ENCODE data around the gene ANKS6. TPM values are rescaled to one million over a fixed set of nuclear protein-coding genes. Genes with fewer than 3 reads are reported as not detected.

The ANKS6 gene
- total and polyA plus RNA-seq, 2 experiments from 2014 or later = 25.5 to 40.3 TPM

GRCh38 chr9:98767915-98768314 lies 28.4 kb downstream of the ANKS6 start:
- no peak overlapping the region for H3K27ac ChIP-seq
- no peaks in the 10 kb centered on the region for H3K4me1 ChIP-seq (ENCODE audit: low read depth)
- peaks cover 5% of the 10 kb centered on the region for H3K36me3 ChIP-seq
- H3K9me3 ChIP-seq (ENCODE audit: low read depth) = no peaks in the 10 kb centered on the region
- DNase-seq (ENCODE audit: low read depth in 1 of 2, low spot score in 1 of 2) = no peak
- no peak overlapping the region for H3K4me3 ChIP-seq
- TF ChIP-seq, protein P1, sequence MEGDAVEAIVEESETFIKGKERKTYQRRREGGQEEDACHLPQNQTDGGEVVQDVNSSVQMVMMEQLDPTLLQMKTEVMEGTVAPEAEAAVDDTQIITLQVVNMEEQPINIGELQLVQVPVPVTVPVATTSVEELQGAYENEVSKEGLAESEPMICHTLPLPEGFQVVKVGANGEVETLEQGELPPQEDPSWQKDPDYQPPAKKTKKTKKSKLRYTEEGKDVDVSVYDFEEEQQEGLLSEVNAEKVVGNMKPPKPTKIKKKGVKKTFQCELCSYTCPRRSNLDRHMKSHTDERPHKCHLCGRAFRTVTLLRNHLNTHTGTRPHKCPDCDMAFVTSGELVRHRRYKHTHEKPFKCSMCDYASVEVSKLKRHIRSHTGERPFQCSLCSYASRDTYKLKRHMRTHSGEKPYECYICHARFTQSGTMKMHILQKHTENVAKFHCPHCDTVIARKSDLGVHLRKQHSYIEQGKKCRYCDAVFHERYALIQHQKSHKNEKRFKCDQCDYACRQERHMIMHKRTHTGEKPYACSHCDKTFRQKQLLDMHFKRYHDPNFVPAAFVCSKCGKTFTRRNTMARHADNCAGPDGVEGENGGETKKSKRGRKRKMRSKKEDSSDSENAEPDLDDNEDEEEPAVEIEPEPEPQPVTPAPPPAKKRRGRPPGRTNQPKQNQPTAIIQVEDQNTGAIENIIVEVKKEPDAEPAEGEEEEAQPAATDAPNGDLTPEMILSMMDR (IDR thresholded peaks at IDR 0.05; ENCODE audit: low read depth, low read length) = no peak
- no peaks in the 10 kb centered on the region for H3K27me3 ChIP-seq

DNA sequence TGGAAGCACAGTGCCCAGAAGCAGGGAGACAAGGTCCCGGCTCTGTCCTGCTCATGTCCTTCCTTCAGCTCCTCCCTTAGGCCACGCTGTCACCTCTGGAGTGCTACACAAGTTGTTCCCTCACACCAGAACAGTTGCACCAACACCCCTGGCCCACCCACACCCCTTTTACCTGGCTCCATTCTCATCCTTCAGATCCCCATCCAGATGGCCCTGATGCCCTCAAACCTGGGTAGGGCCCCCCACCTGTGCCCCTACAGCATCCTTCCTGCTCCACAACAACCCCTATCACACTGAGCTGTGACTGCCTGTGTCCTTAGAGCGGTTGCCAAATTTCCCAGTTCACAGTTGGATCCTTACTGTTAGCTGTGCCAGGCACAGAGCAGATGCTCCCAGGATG lies 29.2 kb downstream of the ANKS6 start:
- no peak overlapping the region for H3K4me3 ChIP-seq
- TF ChIP-seq, protein P1 (IDR thresholded peaks at IDR 0.05; ENCODE audit: low read depth, low read length) = no peak
- H3K9me3 ChIP-seq (ENCODE audit: low read depth) = no peaks in the 10 kb centered on the region
- no peak overlapping the region for H3K27ac ChIP-seq
- H3K36me3 ChIP-seq = peaks cover under 1% of the 10 kb centered on the region
- DNase-seq (ENCODE audit: low read depth in 1 of 2, low spot score in 1 of 2) = no peak
- H3K27me3 ChIP-seq = no peaks in the 10 kb centered on the region
- no peaks in the 10 kb centered on the region for H3K4me1 ChIP-seq (ENCODE audit: low read depth)

DNA sequence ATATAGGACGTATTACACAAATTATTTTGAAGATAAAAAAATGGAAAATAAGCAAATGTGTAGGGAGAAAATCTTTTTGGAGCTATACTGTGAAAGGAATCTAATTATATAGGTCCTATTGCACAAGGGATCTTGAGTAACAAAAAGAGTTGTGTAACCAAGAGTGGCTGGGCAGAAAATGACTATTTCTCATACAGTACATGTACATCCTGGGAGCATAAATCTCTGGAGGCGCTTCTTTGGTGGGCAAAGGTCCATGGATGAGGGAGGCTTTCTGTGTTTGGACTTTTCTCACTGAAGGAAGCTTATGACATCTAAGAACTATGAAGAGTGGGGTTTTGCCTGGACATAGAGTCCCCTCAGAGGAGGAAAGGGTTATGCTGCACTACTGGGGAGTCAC lies 29.8 kb downstream of the ANKS6 start:
- no peaks in the 10 kb centered on the region for H3K9me3 ChIP-seq (ENCODE audit: low read depth)
- H3K27me3 ChIP-seq = no peaks in the 10 kb centered on the region
- no peak overlapping the region for H3K27ac ChIP-seq
- H3K4me3 ChIP-seq = no peak overlapping the region
- TF ChIP-seq, protein P1 (IDR thresholded peaks at IDR 0.05; ENCODE audit: low read depth, low read length) = no peak
- peak in 1 of 2 donors; percentile 60 for DNase-seq (ENCODE audit: low read depth in 1 of 2, low spot score in 1 of 2)
- no peaks in the 10 kb centered on the region for H3K4me1 ChIP-seq (ENCODE audit: low read depth)
- H3K36me3 ChIP-seq = no peaks in the 10 kb centered on the region

- Histone ChIP-seq H3K4me3 (no peak overlapping the region), H3K9me3 (ENCODE audit: low read depth) (no peaks in the 10 kb centered on the region), H3K4me1 (ENCODE audit: low read depth) (no peaks in the 10 kb centered on the region), H3K27ac (no peak overlapping the region), H3K27me3 (no peaks in the 10 kb centered on the region), H3K36me3 (no peaks in the 10 kb centered on the region)
- TF ChIP-seq, protein P1 (IDR thresholded peaks at IDR 0.05; ENCODE audit: low read depth, low read length) = no peak
- DNase-seq (ENCODE audit: low read depth in 1 of 2, low spot score in 1 of 2) = no peak
Observed at GRCh38 chr9:98765256-98765655, 31.1 kb downstream of the ANKS6 start.

GRCh38 chr9:98763986-98764745 lies 32.2 kb downstream of the ANKS6 start:
- no peak overlapping the region for H3K27ac ChIP-seq
- DNase-seq (ENCODE audit: low read depth in 1 of 2, low spot score in 1 of 2) = no peak
- H3K36me3 ChIP-seq = no peaks in the 10 kb centered on the region
- H3K4me3 ChIP-seq = no peak overlapping the region
- H3K9me3 ChIP-seq (ENCODE audit: low read depth) = no peaks in the 10 kb centered on the region
- TF ChIP-seq, protein P1 (IDR thresholded peaks at IDR 0.05; ENCODE audit: low read depth, low read length) = no peak
- H3K4me1 ChIP-seq (ENCODE audit: low read depth) = no peaks in the 10 kb centered on the region
- no peaks in the 10 kb centered on the region for H3K27me3 ChIP-seq
